T-cell (primary cell): ENCODE data around the gene DKC1. TPM values are rescaled to one million over a fixed set of nuclear protein-coding genes. Genes with fewer than 3 reads are reported as not detected.

Source experiments
- ATAC-seq, 4 experiments: fragments of 200-7000 bp in 3 of 4; fragments of 150-1000 bp in 1 of 4; cut with Tn5 transposase; replicated peaks in 1 of 4; 1 replicate in 3 of 4; 2 replicates in 1 of 4; pipeline ENCODE4 v1.10.0; 2021; ENCODE audit warnings: moderate library complexity in 3 of 4, mild to moderate bottlenecking in 2 of 4, moderate number of reproducible peaks in 1 of 4
- CTCF ChIA-PET, 2 donors: fragments of 300-600 bp; sonication (Branson Sonifier 250); formaldehyde crosslinking; loops; one replicate each; lab custom pipeline; 2022; ENCODE audit warnings: antibody characterized with exemption in 2 of 2; lab: Charles Lee
- POLR2A ChIA-PET, 2 donors: fragments of 300-600 bp; sonication (Branson Sonifier 250); formaldehyde crosslinking; loops; one replicate each; lab custom pipeline; 2022; ENCODE audit warnings: antibody characterized with exemption in 2 of 2; lab: Charles Lee
- DNase-seq, 35 experiments: peaks; one replicate each; pipeline versions ENCODE4 v3.0.0 to v3.0.0-alpha.2; 2013 to 2023
- H3K27ac ChIP-seq: one replicate; pipeline ENCODE4 v1.5.1; 2013; ENCODE audit warnings: low read length
- H3K27me3 ChIP-seq, 2 experiments: replicated peaks in 1 of 2; 1 replicate in 1 of 2; 2 replicates in 1 of 2; pipeline versions ENCODE4 v1.6.1 to v1.7.0; 2013; ENCODE audit warnings: low read length in 1 of 2, mixed read lengths in 1 of 2; ENCODE audit not compliant: control insufficient read depth in 2 of 2, insufficient read depth in 2 of 2; ENCODE audit errors: extremely low read depth in 1 of 2
- H3K36me3 ChIP-seq, 2 donors: 1 replicate in 1 of 2; 2 replicates in 1 of 2; pipeline versions ENCODE4 v1.6.1 to v1.7.0; 2013; ENCODE audit warnings: low read length in 1 of 2; ENCODE audit not compliant: control insufficient read depth in 2 of 2, insufficient read depth in 1 of 2; ENCODE audit errors: extremely low read depth in 1 of 2
- H3K4me1 ChIP-seq, 2 experiments: 1 replicate in 1 of 2; 2 replicates in 1 of 2; pipeline versions ENCODE4 v1.6.1 to v1.7.0; 2013; ENCODE audit warnings: low read length in 2 of 2, mixed read lengths in 1 of 2; ENCODE audit not compliant: insufficient read depth in 2 of 2, control insufficient read depth in 1 of 2; ENCODE audit errors: extremely low read depth in 1 of 2
- H3K4me3 ChIP-seq, 2 donors: 1 replicate in 1 of 2; 2 replicates in 1 of 2; pipeline versions ENCODE4 v1.5.1 to v1.7.0; 2013; ENCODE audit warnings: mild to moderate bottlenecking in 2 of 2, low read length in 1 of 2, moderate library complexity in 1 of 2; ENCODE audit not compliant: control insufficient read depth in 1 of 2; ENCODE audit errors: extremely low read depth in 1 of 2
- H3K9me3 ChIP-seq: 2 replicates; pipeline ENCODE4 v1.7.0; 2013
- H3K27ac Mint-ChIP-seq, 2 donors: one replicate each; pipeline ENCODE4 v1.8.0; 2020 to 2021; ENCODE audit warnings: mild to moderate bottlenecking in 2 of 2, mixed read lengths in 2 of 2
- H3K27me3 Mint-ChIP-seq, 2 donors: one replicate each; pipeline ENCODE4 v1.8.0; 2021 to 2022; ENCODE audit warnings: mixed read lengths in 2 of 2
- H3K36me3 Mint-ChIP-seq: one replicate; pipeline ENCODE4 v1.8.0; 2021; ENCODE audit warnings: mixed read lengths
- H3K4me1 Mint-ChIP-seq, 3 donors: one replicate each; pipeline ENCODE4 v1.8.0; 2020 to 2022; ENCODE audit warnings: mixed read lengths in 3 of 3, mild to moderate bottlenecking in 1 of 3
- H3K4me3 Mint-ChIP-seq, 3 donors: one replicate each; pipeline ENCODE4 v1.8.0; 2020 to 2022; ENCODE audit warnings: mild to moderate bottlenecking in 3 of 3, mixed read lengths in 3 of 3, moderate library complexity in 3 of 3
- H3K9me3 Mint-ChIP-seq, 3 donors: one replicate each; pipeline ENCODE4 v1.8.0; 2020 to 2022; ENCODE audit warnings: mixed read lengths in 3 of 3
- WGBS: methylation state at CpG from one replicate; pipeline ENCODE4 v1.1.5; 2013; ENCODE audit warnings: missing lambda C conversion rate; ENCODE audit not compliant: insufficient coverage; 5-methylcytosine and 5-hydroxymethylcytosine counted together
- total RNA-seq, 35 experiments: library from RNA in 6 of 35; stranded (reverse) in 6 of 35; fragments of 120-200 nt in 1 of 35; gene quantifications; one replicate each; pipeline versions ENCODE4 v1.2.1 to v1.2.4 and lab custom pipeline; 2013 to 2026

The DKC1 gene
- total RNA-seq, 5 donors from 2014 or later (not counting 1 experiment from before 2014, with no cell fraction given): 56.5 to 63.2 (median 58.5) TPM

DNA sequence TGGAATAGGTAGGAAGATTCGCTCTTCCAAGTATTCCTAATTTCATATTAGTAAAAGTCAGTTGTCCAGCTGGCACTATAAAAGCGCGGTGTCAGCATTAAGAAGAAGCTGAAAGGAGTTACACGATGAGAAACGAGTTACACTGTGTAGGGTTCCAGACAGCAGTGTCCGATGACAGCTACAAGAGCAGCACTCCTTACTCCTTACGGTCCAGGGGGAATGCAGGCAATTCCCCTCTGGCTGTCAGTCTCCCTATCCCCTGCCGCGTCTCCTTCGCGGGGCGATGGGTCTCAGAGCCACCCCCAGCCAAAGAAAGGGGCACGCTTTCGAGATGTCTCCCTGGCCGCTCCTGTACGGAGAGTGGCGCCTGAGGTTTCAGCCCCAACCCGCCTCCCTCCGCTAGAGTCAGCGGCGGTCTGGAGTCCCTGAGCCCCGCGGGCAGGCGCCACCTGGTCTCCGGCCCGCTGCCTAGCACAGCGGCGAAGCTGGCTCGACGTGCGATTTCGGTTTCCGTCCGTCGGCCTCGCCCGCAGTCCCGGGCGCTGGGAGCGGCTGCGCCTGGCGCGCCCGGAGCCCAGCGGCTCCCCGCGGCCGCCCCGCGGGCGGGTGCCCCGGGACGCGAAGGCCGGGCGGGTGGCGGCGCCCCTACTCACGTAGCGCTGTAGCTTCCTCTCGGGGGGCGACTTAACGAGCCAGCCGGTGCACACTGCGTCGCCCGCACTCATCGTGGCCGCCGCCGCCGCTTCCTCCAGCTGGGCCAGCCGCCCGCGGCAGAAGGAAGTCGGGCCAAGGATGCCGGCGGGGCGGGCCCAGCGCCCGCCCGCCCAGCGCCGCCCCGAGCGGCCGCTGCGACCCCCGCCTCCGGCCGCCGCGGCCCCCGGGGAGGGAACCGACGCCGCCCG lies 12.1 kb upstream of the DKC1 start, which contains the start of gene GAB3:
GAB3 (minus strand) TSS at position 777 of the 902 bp plus-strand sequence; CDS start at position 725, 52 bp downstream.
- Mint-ChIP-seq H3K4me3 (peak within 1 kb of the TSS; percentile 69 to 83 (median 70)), H3K36me3 (no peaks in the 10 kb centered on the region), H3K4me1 (peaks cover 15 to 37% (median 31%) of the 10 kb centered on the region in 3 donors), H3K27me3 (peaks cover 0 to 19% of the 10 kb centered on the region in 2 donors), H3K9me3 (no peaks in the 10 kb centered on the region), H3K27ac (peak within 1 kb of the TSS; percentile 66 to 81)
- H3K4me1 ChIP-seq: peaks cover 2 to 23% of the 10 kb centered on the region in 2 experiments
- H3K9me3 ChIP-seq: no peaks in the 10 kb centered on the region
- ChIA-PET POLR2A (no interaction called here), CTCF (interaction anchor here in 1 of 2 donors (1.0 to 4.5 kb wide), 6 partner anchors 13 to 52 kb away, joined by 3 to 29 read pairs (median 4); partner anchors contain the start of gene DKC1)
- under 1% methylated on average over 64 of the region's 98 CpGs for WGBS
- H3K27ac ChIP-seq: peak within 1 kb of the TSS; percentile 63
- ATAC-seq (peak; percentile 71 to 80 (median 79)), DNase-seq (peak in 26 of 35 experiments; percentile 6 to 64 (median 30))
- peak within 1 kb of the TSS; percentile 42 to 69 for H3K4me3 ChIP-seq
- H3K36me3 ChIP-seq: no peaks in the 10 kb centered on the region
- H3K27me3 ChIP-seq: no peaks in the 10 kb centered on the region

GRCh38 chrX:154751203-154751668 lies 11.4 kb upstream of the DKC1 start:
- no CpG with 5 or more reads among the region's 20 CpGs for WGBS
- H3K9me3 Mint-ChIP-seq: no peaks in the 10 kb centered on the region
- Histone ChIP-seq H3K36me3 (no peaks in the 10 kb centered on the region), H3K9me3 (no peaks in the 10 kb centered on the region), H3K4me3 (peak overlapping the region; percentile 11 to 69), H3K27me3 (no peaks in the 10 kb centered on the region), H3K27ac (peak overlapping the region; percentile 60), H3K4me1 (peaks cover 2 to 23% of the 10 kb centered on the region in 2 experiments)
- H3K4me1 Mint-ChIP-seq: peaks cover 15 to 34% (median 27%) of the 10 kb centered on the region in 3 donors
- peak in 6 of 35 experiments; percentile 1 to 27 (median 15) for DNase-seq
- peak overlapping the region; percentile 66 to 81 for H3K27ac Mint-ChIP-seq
- ATAC-seq: peak; percentile 30 to 47 (median 46)
- no peaks in the 10 kb centered on the region for H3K36me3 Mint-ChIP-seq
- H3K27me3 Mint-ChIP-seq: peaks cover 0 to 19% of the 10 kb centered on the region in 2 donors
- CTCF ChIA-PET: interaction anchor here in 1 of 2 donors (0.6 to 4.5 kb wide), 3 partner anchors 12 to 373 kb away, joined by 3 to 29 read pairs (median 3); partner anchors contain the start of gene DKC1
- POLR2A ChIA-PET: no interaction called here
- H3K4me3 Mint-ChIP-seq: peak overlapping the region; percentile 59 to 83 (median 69)

- POLR2A ChIA-PET: no interaction called here
- peak overlapping the region; percentile 66 to 81 for H3K27ac Mint-ChIP-seq
- H3K4me3 Mint-ChIP-seq: peak overlapping the region; percentile 59 to 83 (median 69)
- WGBS: 80% methylated on average over 4 of the region's 9 CpGs
- no peaks in the 10 kb centered on the region for H3K9me3 Mint-ChIP-seq
- Histone ChIP-seq H3K9me3 (no peaks in the 10 kb centered on the region), H3K27me3 (no peaks in the 10 kb centered on the region), H3K36me3 (no peaks in the 10 kb centered on the region), H3K4me3 (no peak overlapping the region), H3K4me1 (peaks cover 2 to 23% of the 10 kb centered on the region in 2 experiments), H3K27ac (peak overlapping the region; percentile 60)
- CTCF ChIA-PET: interaction anchor here in 1 of 2 donors (0.6 to 4.5 kb wide), 3 partner anchors 11 to 373 kb away, joined by 3 to 29 read pairs (median 3); partner anchors contain the start of gene DKC1
- ATAC-seq (no peak), DNase-seq (no peak)
- H3K27me3 Mint-ChIP-seq: peaks cover 0 to 19% of the 10 kb centered on the region in 2 donors
- peaks cover 15 to 29% (median 26%) of the 10 kb centered on the region in 3 donors for H3K4me1 Mint-ChIP-seq
- no peaks in the 10 kb centered on the region for H3K36me3 Mint-ChIP-seq
Observed at GRCh38 chrX:154751669-154752271, 10.9 kb upstream of the DKC1 start.

DNA sequence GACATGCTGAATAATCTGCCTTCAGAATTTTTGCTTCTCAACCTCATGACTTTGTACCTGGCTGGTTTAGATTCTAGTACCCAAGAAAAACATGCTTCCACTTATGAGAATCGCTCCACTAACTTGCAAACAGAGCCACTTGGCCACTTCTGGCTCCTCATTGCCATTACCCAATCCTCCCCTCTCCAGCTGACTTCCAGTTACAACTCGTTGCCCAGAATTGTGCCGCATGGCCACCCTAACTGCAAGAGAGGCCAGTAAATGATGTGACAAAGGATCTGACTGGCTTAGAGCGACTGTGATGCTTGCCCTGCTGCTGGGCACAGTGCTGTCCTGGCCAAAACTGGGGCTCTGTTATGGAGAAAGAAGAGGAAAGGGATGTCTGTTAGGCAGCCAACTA lies 4.0 kb upstream of the DKC1 start:
- ATAC-seq (no peak), DNase-seq (no peak)
- Histone ChIP-seq H3K9me3 (no peaks in the 10 kb centered on the region), H3K27ac (no peak overlapping the region), H3K27me3 (no peaks in the 10 kb centered on the region), H3K4me1 (peaks cover 2 to 16% of the 10 kb centered on the region in 2 experiments), H3K4me3 (no peak overlapping the region), H3K36me3 (no peaks in the 10 kb centered on the region)
- Mint-ChIP-seq H3K4me1 (peaks cover 12 to 16% (median 15%) of the 10 kb centered on the region in 3 donors), H3K36me3 (no peaks in the 10 kb centered on the region), H3K27me3 (peaks cover 0 to 3% of the 10 kb centered on the region in 2 donors), H3K27ac (no peak overlapping the region), H3K9me3 (no peaks in the 10 kb centered on the region), H3K4me3 (no peak overlapping the region)
- ChIA-PET CTCF (no interaction called here), POLR2A (no interaction called here)
- WGBS: no CpG with 5 or more reads among the region's 4 CpGs

- POLR2A ChIA-PET: no interaction called here
- Histone ChIP-seq H3K27ac (peak overlapping the region; percentile 69), H3K9me3 (no peaks in the 10 kb centered on the region), H3K4me3 (peak overlapping the region; percentile 57 to 70), H3K27me3 (no peaks in the 10 kb centered on the region), H3K4me1 (peaks cover 4 to 19% of the 10 kb centered on the region in 2 experiments), H3K36me3 (peaks cover 0 to 21% of the 10 kb centered on the region in 2 donors)
- CTCF ChIA-PET: interaction anchor here in 1 of 2 donors (0.7 to 3.5 kb wide), 2 partner anchors 12 to 394 kb away, joined by 3 to 29 read pairs; partner anchors contain the start of gene GAB3
- WGBS: 0% methylated on average over 1 of the region's 11 CpGs
- H3K9me3 Mint-ChIP-seq: no peaks in the 10 kb centered on the region
- peaks cover 20 to 26% (median 26%) of the 10 kb centered on the region in 3 donors for H3K4me1 Mint-ChIP-seq
- H3K4me3 Mint-ChIP-seq: peak overlapping the region; percentile 81 to 87 (median 82)
- H3K36me3 Mint-ChIP-seq: peaks cover 16% of the 10 kb centered on the region
- H3K27ac Mint-ChIP-seq: peak overlapping the region; percentile 92 to 94
- H3K27me3 Mint-ChIP-seq: no peaks in the 10 kb centered on the region
- peak in 22 of 35 experiments; percentile 2 to 50 (median 22) for DNase-seq
- ATAC-seq: peak in 1 of 4 experiments; percentile 5
Observed at GRCh38 chrX:154761977-154762536, 607 bp upstream of the DKC1 start.
